Right hindlimb (tissue), 1 donor: ENCODE data around the gene CXCL14.

Source experiments
- DNase-seq: peaks from one replicate; pipeline ENCODE4 v3.0.0-alpha.2; 2018

CXCL14 gene

GRCh38 chr5:135596157-135596763 lies 17.5 kb upstream of the CXCL14 start:
- no peak for DNase-seq

DNA sequence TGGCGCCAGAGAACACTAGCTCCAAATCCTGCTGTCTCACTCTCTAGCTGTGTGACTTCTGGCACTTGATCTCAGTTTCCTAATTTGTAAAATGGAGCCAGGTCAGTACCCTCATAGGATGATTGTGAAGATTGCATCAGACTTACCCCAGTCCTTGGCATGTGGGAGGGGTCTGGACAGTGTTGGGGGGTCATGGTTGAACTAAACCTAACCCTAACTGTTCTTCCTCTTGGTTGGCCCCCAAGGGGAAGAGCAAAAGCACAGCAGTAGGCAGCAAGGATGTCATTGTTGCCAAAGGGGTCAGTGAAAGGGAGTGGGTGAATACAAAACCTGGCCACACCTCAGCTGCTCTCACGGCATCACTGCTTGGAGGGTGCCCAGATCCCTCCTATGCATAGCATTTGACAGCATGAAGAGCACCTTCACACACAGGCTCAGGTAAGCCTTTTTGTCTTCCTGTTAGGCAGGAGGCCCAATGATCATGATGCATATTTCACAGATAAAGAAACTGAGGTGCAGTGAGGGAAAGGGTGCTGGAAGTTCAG lies 15.7 kb upstream of the CXCL14 start:
- no peak for DNase-seq

DNA sequence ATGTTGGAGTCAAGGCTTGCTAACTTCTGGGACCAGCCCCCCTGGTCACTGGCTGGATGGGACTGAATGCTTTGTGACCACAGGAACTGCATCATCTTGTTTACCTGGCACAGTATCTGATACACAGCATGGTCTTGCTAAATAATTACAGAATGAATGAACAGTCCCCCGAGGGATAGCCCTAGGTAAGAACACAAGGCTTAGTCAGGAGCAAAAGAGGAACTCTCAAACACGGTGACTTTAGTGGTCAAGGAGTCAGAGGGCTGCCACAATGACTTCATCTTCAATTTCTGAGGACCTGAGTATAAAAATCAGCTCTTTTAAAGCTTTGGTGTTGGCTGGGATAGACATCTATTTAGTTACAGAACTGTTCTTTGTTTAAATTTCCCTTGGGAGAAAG lies 15.1 kb upstream of the CXCL14 start:
- no peak for DNase-seq

GRCh38 chr5:135593141-135593540 lies 14.3 kb upstream of the CXCL14 start:
- DNase-seq = no peak

DNA sequence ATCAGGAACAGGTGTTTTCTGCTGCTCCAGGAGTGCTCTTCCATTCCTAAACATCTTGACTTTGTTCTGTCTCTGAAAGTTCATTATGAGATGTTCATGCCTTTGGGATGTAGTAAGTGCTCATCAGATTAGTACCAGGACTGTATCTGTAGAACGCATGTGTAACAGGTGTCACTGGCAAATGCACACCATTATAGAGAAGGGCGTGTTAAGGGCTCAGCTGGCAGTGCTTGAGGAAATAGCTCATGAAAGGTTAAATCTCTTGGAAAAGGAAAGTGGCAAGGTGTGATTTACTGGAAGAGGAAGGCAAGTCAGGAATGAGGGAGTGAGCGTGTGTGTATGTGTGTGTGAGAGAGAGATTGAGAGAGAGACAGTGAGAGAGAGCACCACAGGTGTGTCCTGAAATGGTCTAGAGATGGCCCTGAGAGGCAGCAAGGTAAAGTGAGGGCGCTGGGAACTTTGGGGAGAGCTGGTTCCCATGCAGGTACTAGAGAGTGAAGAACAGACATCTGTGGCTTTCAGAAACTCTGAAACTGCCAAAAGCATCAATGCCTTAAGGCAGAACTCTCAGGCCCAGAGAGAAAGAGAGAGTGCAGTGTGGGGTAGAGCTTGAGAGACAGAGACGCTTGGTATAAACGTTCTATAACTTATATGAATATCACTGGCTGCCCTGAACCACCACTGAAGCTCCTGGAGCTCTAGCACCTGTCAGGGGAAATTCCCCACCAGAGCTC lies 13.7 kb upstream of the CXCL14 start:
- no peak for DNase-seq

- DNase-seq = no peak
These were observed 12.5 kb upstream of the CXCL14 start for GRCh38 chr5:135591277-135591676.

DNA sequence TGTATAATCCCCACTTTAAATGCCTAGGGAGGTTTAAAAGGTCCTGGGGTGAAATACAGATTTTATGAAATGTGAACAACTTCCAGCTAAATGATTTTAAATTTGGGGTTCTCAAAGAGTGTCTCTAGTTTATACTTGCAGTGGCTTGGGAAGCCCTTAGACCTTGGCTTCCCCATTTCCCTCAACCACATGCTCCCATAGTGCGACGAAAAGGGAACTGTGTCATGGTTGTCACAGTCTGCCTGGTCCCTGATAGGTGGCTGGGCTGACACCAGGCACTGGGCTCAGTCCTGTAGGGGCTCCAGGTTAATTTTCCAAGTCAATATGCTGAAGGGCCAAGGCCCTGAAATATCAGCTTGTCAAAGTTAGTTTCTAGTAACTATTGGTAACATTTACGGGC lies 10.4 kb upstream of the CXCL14 start:
- DNase-seq = no peak

- DNase-seq = no peak
These were observed 9.2 kb upstream of the CXCL14 start for GRCh38 chr5:135587721-135588663.

GRCh38 chr5:135584918-135585317 lies 6.1 kb upstream of the CXCL14 start:
- DNase-seq = no peak

GRCh38 chr5:135584276-135584675 lies 5.5 kb upstream of the CXCL14 start:
- no peak for DNase-seq

GRCh38 chr5:135582099-135582781 lies 3.4 kb upstream of the CXCL14 start:
- no peak for DNase-seq

DNA sequence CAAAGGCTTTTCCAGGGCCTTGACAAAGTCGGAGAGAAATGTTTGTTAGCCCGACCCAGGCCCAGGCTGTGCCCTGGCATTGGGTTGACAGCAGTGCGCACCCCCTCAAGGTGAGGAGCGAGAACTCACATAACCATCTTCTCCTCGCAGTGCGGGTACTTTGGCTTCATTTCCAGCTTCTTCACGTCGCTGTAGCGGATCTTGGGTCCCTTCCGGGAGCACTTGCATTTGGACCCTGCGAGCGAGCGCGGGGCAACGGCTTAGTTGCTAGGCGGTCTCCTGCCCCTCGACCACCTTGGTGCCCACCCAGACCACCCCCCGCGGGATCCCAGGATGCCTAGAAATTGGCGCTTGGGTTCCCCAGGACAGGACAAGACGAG lies 496 bp downstream of the CXCL14 start:
- no peak for DNase-seq

DNA sequence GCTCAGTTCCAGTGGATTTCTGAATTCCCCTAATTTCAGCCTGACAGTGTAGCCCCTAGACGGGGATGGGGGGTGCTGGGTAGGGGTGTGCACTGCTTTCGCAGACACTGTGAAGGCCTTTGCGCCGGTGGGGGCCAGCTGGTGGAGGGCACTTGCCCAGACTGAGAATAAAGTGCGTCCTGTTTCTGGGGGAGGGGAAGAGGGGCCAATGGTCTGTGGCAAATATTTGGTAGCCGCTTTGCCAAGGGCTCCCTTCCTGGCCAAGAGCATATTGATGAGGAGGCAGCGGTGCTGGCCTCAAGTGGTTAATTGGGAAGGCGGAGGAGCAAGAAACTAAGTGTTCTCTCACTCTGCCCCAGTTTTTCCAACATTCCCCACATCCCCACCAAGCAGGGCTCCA lies 1.4 kb downstream of the CXCL14 start:
- no peak for DNase-seq

GRCh38 chr5:135576075-135576599 lies 2.7 kb downstream of the CXCL14 start:
- DNase-seq = no peak

GRCh38 chr5:135574493-135574892 lies 4.3 kb downstream of the CXCL14 start:
- no peak for DNase-seq

- DNase-seq = no peak
These were observed 6.9 kb downstream of the CXCL14 start for GRCh38 chr5:135571902-135572301.

- DNase-seq = no peak
These were observed 7.7 kb downstream of the CXCL14 start for GRCh38 chr5:135571066-135571609.

DNA sequence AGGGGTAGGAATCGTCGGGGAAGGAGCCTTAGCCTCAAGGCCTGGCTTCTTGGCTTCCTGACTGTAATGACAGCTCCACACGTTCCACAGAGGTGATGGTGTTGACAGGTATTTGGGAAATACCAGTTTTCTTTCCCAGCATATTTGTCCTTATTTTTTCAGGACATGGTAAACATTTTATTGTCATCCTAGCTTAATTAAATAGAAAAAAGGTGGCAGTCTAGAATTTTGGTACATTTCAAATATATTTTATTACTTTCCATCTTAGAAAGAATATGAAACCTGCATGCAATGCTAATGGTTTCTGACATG lies 8.4 kb downstream of the CXCL14 start:
- no peak for DNase-seq

DNA sequence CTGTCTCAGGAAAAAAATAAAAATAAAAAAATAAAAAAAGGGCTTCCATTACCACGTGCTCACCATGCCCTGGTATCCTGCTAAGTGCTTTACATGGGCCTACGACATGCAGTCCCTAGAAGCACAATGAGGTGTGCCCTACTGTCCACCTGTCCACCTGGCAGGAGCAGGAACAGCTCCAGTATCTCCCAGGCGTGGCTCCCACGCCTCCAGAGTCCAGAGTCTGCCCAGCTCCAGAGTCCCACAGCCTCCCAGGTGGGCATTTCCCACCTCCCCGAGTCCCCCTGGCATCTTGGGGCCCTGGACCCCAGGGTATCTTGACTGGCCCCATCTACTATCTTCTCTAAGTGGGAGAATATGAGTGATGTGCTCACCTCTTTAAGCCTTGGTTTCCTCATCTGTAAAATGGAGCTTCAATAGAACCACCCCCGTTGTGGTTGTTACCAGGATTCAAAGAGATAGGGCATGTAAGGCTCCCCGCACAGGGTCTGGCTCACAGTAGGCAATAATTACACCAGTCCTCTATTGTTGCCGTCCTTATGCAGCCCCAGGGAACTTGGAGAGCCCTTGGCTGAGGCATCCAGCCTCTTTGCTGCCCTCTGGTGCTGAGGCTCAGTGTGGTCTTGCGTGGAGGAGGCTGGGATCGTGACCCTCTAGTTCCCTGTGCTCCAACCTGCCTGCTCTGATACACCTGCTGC lies 8.9 kb downstream of the CXCL14 start:
- DNase-seq = no peak

- DNase-seq = no peak
These were observed 9.8 kb downstream of the CXCL14 start for GRCh38 chr5:135568923-135569360.

- DNase-seq = no peak
These were observed 10.5 kb downstream of the CXCL14 start for GRCh38 chr5:135568246-135568645.

GRCh38 chr5:135567661-135568060 lies 11.1 kb downstream of the CXCL14 start:
- DNase-seq = no peak
